OCI-LY3 (cell line): Measurements from ENCODE around the gene VASN.

Experiments
- H2AFZ ChIP-seq: fragments of 200-600, 300-600 bp; shearing (Covaris generic); 2 replicates; pipeline ENCODE4 v1.6.0; 2014; ENCODE audit warnings: antibody characterized with exemption, low read depth, low read length
- H3K27ac ChIP-seq: fragments of 200-600, 300-600 bp; sonication (generic); 2 replicates; pipeline ENCODE4 v1.5.1; 2014; ENCODE audit warnings: mild to moderate bottlenecking, low read length, moderate library complexity, mixed read lengths
- H3K27me3 ChIP-seq: fragments of 200-600, 300-600 bp; sonication (generic); 2 replicates; pipeline ENCODE4 v1.6.1; 2014; ENCODE audit warnings: low read depth, low read length, mixed read lengths
- H3K36me3 ChIP-seq: fragments of 200-600, 300-600 bp; sonication (generic); replicated peaks from 2 replicates; pipeline ENCODE3; 2014; ENCODE audit warnings: low read depth, low read length, mixed read lengths
- H3K4me1 ChIP-seq: fragments of 300-600, 200-600 bp; sonication (generic); 2 replicates; pipeline ENCODE4 v1.6.1; 2014; ENCODE audit warnings: low read length, mixed read lengths
- H3K4me2 ChIP-seq: fragments of 200-600, 300-600 bp; sonication (generic); 2 replicates; pipeline ENCODE4 v1.6.1; 2014; ENCODE audit warnings: low read length, mixed read lengths
- H3K4me3 ChIP-seq: fragments of 300-600, 200-600 bp; sonication (generic); 2 replicates; pipeline ENCODE4 v1.5.1; 2014; ENCODE audit warnings: antibody characterized with exemption, mild to moderate bottlenecking, low read length, moderate library complexity
- H3K79me2 ChIP-seq: fragments of 300-600, 200-600 bp; shearing (Covaris generic); 2 replicates; pipeline ENCODE4 v1.6.1; 2014; ENCODE audit warnings: mild to moderate bottlenecking, low read length, mixed read lengths
- H3K9ac ChIP-seq: fragments of 300-600, 200-600 bp; shearing (Covaris generic); 2 replicates; pipeline ENCODE4 v1.6.0; 2014; ENCODE audit warnings: mild to moderate bottlenecking, low read length, moderate library complexity
- H3K9me3 ChIP-seq: fragments of 200-600, 300-600 bp; shearing (Covaris generic); 2 replicates; pipeline ENCODE4 v1.6.1; 2014; ENCODE audit warnings: low read length, mixed read lengths; ENCODE audit not compliant: insufficient read depth
- H4K20me1 ChIP-seq: fragments of 200-600, 300-600 bp; sonication (generic); 2 replicates; pipeline ENCODE4 v1.6.1; 2016; ENCODE audit warnings: low read length, mixed read lengths; ENCODE audit not compliant: insufficient read depth
- EZH2phosphoT487 ChIP-seq: fragments of 200-600 bp; shearing (Covaris generic); IDR thresholded peaks from 2 replicates; pipeline ENCODE4 v1.6.1; 2018; ENCODE audit warnings: antibody characterized with exemption, mixed run types, low read depth
- TF ChIP-seq, protein P1 (sequence below): fragments of 200-600, 300-600 bp; sonication (generic); IDR thresholded peaks from 2 replicates; pipeline ENCODE4 v1.5.1; 2014; ENCODE audit warnings: antibody characterized with exemption, low read length, low read depth

The VASN gene

DNA sequence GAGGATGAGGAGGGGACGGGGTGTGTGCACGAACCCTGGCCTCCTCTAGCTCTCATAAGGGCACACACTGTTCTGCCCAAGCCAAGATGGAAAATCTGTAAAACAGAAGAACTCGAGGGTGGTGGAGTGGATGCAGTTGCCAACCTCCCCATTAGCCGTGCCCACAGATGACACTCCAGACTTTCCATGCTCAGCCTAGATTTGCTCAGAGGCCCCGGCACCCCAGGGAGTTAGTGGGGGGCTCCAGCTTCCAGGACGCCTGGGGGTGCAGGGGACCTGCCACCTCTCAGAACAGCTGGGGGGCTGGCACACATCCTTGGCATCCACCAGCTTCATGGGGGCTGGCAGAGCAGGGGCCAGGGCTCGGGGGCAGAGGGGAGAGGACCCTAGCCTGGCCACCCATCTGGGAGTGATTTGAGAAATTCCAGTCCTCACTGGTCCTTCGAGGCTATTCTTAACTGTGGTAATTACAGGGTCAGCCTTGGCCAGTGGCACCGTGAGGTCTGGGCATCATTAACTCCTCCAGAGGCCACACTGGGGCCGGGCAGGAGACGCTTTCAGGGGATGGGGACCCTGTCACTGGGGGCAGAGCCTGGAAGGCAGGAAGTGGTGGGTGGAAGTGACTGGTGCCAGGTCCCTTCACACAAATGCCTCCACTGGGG is 14.3 kb downstream of the VASN start:
- Histone ChIP-seq H3K27ac (no peak overlapping the region), H3K79me2 (no peaks in the 10 kb centered on the region), H3K9ac (no peak overlapping the region), H2AFZ (no peak overlapping the region), H3K36me3 (no peaks in the 10 kb centered on the region), H3K9me3 (no peaks in the 10 kb centered on the region), H3K4me1 (no peaks in the 10 kb centered on the region), H3K4me2 (no peak overlapping the region), H3K27me3 (no peaks in the 10 kb centered on the region), H4K20me1 (no peaks in the 10 kb centered on the region), H3K4me3 (no peak overlapping the region)
- TF ChIP-seq, protein P1, sequence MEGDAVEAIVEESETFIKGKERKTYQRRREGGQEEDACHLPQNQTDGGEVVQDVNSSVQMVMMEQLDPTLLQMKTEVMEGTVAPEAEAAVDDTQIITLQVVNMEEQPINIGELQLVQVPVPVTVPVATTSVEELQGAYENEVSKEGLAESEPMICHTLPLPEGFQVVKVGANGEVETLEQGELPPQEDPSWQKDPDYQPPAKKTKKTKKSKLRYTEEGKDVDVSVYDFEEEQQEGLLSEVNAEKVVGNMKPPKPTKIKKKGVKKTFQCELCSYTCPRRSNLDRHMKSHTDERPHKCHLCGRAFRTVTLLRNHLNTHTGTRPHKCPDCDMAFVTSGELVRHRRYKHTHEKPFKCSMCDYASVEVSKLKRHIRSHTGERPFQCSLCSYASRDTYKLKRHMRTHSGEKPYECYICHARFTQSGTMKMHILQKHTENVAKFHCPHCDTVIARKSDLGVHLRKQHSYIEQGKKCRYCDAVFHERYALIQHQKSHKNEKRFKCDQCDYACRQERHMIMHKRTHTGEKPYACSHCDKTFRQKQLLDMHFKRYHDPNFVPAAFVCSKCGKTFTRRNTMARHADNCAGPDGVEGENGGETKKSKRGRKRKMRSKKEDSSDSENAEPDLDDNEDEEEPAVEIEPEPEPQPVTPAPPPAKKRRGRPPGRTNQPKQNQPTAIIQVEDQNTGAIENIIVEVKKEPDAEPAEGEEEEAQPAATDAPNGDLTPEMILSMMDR, result no peak
- TF ChIP-seq EZH2phosphoT487, result no peak

DNA sequence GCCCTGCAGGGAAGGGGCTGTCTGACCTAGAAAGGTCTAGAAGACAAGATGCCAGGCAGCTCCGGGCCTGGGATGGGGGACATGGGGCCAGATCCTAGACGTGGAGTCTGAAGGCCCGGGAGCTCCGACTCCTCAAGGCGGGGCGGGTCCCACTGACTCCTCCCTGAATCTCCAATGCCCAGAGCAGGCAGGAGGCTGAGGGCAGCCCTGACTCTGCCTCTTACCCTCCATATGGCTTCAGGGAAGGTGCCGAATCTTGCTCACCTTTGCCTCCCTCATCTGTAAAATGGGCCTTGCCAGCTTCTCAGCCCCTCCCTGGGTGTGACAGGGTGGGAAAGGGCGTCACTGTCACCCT is 14.8 kb downstream of the VASN start:
- H4K20me1 ChIP-seq, result no peaks in the 10 kb centered on the region
- no peaks in the 10 kb centered on the region for H3K79me2 ChIP-seq
- no peak overlapping the region for H3K4me2 ChIP-seq
- H3K27me3 ChIP-seq, result no peaks in the 10 kb centered on the region
- no peaks in the 10 kb centered on the region for H3K9me3 ChIP-seq
- no peaks in the 10 kb centered on the region for H3K36me3 ChIP-seq
- H3K9ac ChIP-seq, result no peak overlapping the region
- H3K4me1 ChIP-seq, result no peaks in the 10 kb centered on the region
- H3K4me3 ChIP-seq, result no peak overlapping the region
- no peak for TF ChIP-seq EZH2phosphoT487
- TF ChIP-seq, protein P1, result no peak
- no peak overlapping the region for H2AFZ ChIP-seq
- H3K27ac ChIP-seq, result no peak overlapping the region

DNA sequence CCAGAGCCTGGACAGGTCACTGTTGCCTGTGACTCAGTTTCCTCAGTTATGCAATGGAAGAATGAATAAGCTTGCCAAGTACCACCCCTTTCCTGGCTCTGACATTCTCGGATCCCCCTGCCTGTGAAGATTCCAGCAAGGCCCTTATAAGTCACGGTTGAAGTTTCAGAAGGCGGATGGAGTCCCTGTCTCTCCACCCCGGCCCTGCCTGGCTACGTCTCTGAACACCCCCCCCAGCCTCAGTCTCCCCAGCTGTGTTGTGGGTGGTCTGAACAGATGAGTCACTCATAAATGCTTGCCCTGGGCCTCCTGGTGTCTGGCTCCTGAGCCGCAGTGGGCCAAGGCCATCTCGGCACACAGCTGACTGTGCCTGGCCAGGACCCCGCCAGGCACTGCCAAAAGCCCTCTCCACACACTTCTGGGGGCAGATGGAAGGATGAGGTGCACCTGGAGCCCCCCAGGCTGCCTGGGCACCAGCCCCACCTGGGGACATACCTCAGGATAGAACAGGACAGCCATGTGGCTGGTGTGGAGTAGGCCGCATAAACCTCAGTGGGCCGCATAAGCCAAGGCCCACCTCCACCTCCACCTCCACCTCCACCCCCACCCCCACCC is 15.4 kb downstream of the VASN start:
- Histone ChIP-seq H3K79me2 (no peaks in the 10 kb centered on the region), H2AFZ (no peak overlapping the region), H3K4me1 (no peaks in the 10 kb centered on the region), H4K20me1 (no peaks in the 10 kb centered on the region), H3K27me3 (no peaks in the 10 kb centered on the region), H3K36me3 (no peaks in the 10 kb centered on the region), H3K4me3 (no peak overlapping the region), H3K9ac (no peak overlapping the region), H3K4me2 (no peak overlapping the region), H3K9me3 (no peaks in the 10 kb centered on the region), H3K27ac (no peak overlapping the region)
- TF ChIP-seq, protein P1, result no peak
- no peak for TF ChIP-seq EZH2phosphoT487

DNA sequence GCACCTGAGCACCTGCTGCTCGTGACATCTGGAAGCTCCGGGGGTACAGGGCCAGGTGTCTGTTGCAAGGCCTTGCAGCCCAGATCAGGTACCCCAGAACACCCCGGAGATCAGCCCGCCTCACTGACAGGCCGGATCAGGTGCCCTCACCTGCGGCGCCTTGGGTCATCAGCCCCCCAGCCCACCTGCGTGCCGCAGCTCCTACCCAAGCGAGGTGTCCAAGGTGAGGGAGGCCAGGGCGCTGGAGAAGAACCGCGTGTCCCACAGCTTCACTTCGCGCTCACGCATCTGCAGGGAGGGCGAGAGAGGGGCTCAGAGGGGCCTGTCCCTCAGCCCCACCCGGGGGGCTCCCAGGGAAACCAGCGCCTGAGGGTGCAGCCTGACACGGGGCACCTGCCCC is 16.1 kb downstream of the VASN start:
- Histone ChIP-seq H3K9ac (no peak overlapping the region), H3K4me1 (no peaks in the 10 kb centered on the region), H3K4me2 (no peak overlapping the region), H2AFZ (no peak overlapping the region), H4K20me1 (no peaks in the 10 kb centered on the region), H3K4me3 (no peak overlapping the region), H3K27me3 (no peaks in the 10 kb centered on the region), H3K79me2 (no peaks in the 10 kb centered on the region), H3K36me3 (no peaks in the 10 kb centered on the region), H3K9me3 (no peaks in the 10 kb centered on the region), H3K27ac (no peak overlapping the region)
- TF ChIP-seq EZH2phosphoT487, result no peak
- TF ChIP-seq, protein P1, result no peak
